ENCODE data around the gene NEURL1. TPM values are rescaled to one million over a fixed set of nuclear protein-coding genes. Genes with fewer than 3 reads are reported as not detected.
A peak's percentile ranks its signal among the peaks of the same experiment; 100 is the strongest.

Gene NEURL1
- total RNA-seq, 4 donors from 2014 or later, result 0.39 to 0.63 (median 0.46) TPM

- Histone ChIP-seq H3K27me3 (no peaks in the 10 kb centered on the region), H3K36me3 (no peaks in the 10 kb centered on the region), H3K9me3 (no peaks in the 10 kb centered on the region), H3K4me3 (no peak overlapping the region), H3K27ac (replicated peaks in 1 of 4) (no peak overlapping the region), H3K4me1 (peaks cover 0 to 12% (median 2%) of the 10 kb centered on the region in 4 donors)
- 86% methylated on average over 3 of the region's 3 CpGs for whole genome bisulfite sequencing
- intact Hi-C loops (cut with DNase I), result no loop called here
- DNase-seq (ENCODE audit: extremely low spot score), result no peak
- TF ChIP-seq POLR2AphosphoS5 (IDR thresholded peaks at IDR 0.05) (no peak), CTCF (IDR thresholded peaks at IDR 0.05) (no peak), POLR2A (IDR thresholded peaks at IDR 0.05; ENCODE audit: low read depth) (no peak)
Observed at GRCh38 chr10:103466734-103467133, 26.8 kb upstream of the NEURL1 start.

GRCh38 chr10:103467406-103467805 is 26.1 kb upstream of the NEURL1 start:
- peaks cover 0 to 16% (median 2%) of the 10 kb centered on the region in 4 donors for H3K4me1 ChIP-seq
- 93% methylated on average over 7 of the region's 7 CpGs for WGBS
- H3K4me3 ChIP-seq, result no peak overlapping the region
- H3K9me3 ChIP-seq, result no peaks in the 10 kb centered on the region
- TF ChIP-seq POLR2A (IDR thresholded peaks at IDR 0.05; ENCODE audit: low read depth), result no peak
- no peak for TF ChIP-seq POLR2AphosphoS5 (IDR thresholded peaks at IDR 0.05)
- TF ChIP-seq CTCF (IDR thresholded peaks at IDR 0.05), result no peak
- no peak for TF ChIP-seq EP300 (IDR thresholded peaks at IDR 0.05)
- intact Hi-C loops (cut with DNase I), result no loop called here
- no peaks in the 10 kb centered on the region for H3K27me3 ChIP-seq
- DNase-seq (ENCODE audit: extremely low spot score), result no peak
- H3K36me3 ChIP-seq, result no peaks in the 10 kb centered on the region
- no peak overlapping the region for H3K27ac ChIP-seq (replicated peaks in 1 of 4)

GRCh38 chr10:103469201-103469600 is 24.3 kb upstream of the NEURL1 start:
- Histone ChIP-seq H3K27ac (replicated peaks in 1 of 4) (no peak overlapping the region), H3K9me3 (no peaks in the 10 kb centered on the region), H3K27me3 (no peaks in the 10 kb centered on the region), H3K4me1 (peaks cover 0 to 16% (median 2%) of the 10 kb centered on the region in 4 donors), H3K4me3 (no peak overlapping the region), H3K36me3 (no peaks in the 10 kb centered on the region)
- intact Hi-C loops (cut with DNase I), result no loop called here
- TF ChIP-seq POLR2A (IDR thresholded peaks at IDR 0.05; ENCODE audit: low read depth), result no peak
- TF ChIP-seq EP300 (IDR thresholded peaks at IDR 0.05), result no peak
- no peak for TF ChIP-seq POLR2AphosphoS5 (IDR thresholded peaks at IDR 0.05)
- TF ChIP-seq CTCF (IDR thresholded peaks at IDR 0.05), result no peak
- 76% methylated on average over 5 of the region's 5 CpGs for WGBS
- DNase-seq (ENCODE audit: extremely low spot score), result no peak

- peak overlapping the region in 3 of 4 donors; percentile 21 to 52 (median 34) for H3K27ac ChIP-seq (replicated peaks in 1 of 4)
- 73% methylated on average over 14 of the region's 14 CpGs for WGBS
- no peak for DNase-seq (ENCODE audit: extremely low spot score)
Observed at GRCh38 chr10:103470761-103471653, 22.5 kb upstream of the NEURL1 start.

More at GRCh38 chr10:103470761-103471653, 22.5 kb upstream of the NEURL1 start:
- H3K4me1 ChIP-seq, result peaks cover 0 to 16% (median 2%) of the 10 kb centered on the region in 4 donors
- no peak overlapping the region for H3K4me3 ChIP-seq
- intact Hi-C loops (cut with DNase I), result no loop called here
- no peaks in the 10 kb centered on the region for H3K36me3 ChIP-seq
- TF ChIP-seq CTCF (IDR thresholded peaks at IDR 0.05) (no peak), POLR2AphosphoS5 (IDR thresholded peaks at IDR 0.05) (no peak), POLR2A (IDR thresholded peaks at IDR 0.05; ENCODE audit: low read depth) (no peak), EP300 (IDR thresholded peaks at IDR 0.05) (no peak)
- no peaks in the 10 kb centered on the region for H3K27me3 ChIP-seq
- H3K9me3 ChIP-seq, result no peaks in the 10 kb centered on the region

All from esophagus muscularis mucosa (tissue), 4 donors.